Fibroblast of lung (primary cell): ENCODE data around the gene CACNB2. TPM values are rescaled to one million over a fixed set of nuclear protein-coding genes. Genes with fewer than 3 reads are reported as not detected.

Source experiments
- DNase-seq, 2 donors: peaks; one replicate each; pipeline versions ENCODE4 v3.0.0 to v3.0.0-alpha.2; 2010; ENCODE audit warnings: low read depth in 2 of 2
- H2AFZ ChIP-seq: 2 replicates; pipeline ENCODE4 v1.5.1; 2012; ENCODE audit warnings: low read length, control low read depth, inconsistent platforms
- H3K27ac ChIP-seq: 2 replicates; pipeline ENCODE4 v1.5.1; 2011; ENCODE audit warnings: low read length, control low read depth; ENCODE audit not compliant: insufficient read depth
- H3K27me3 ChIP-seq: 2 replicates; pipeline ENCODE4 v1.5.1; 2011; ENCODE audit warnings: mild to moderate bottlenecking, low read length; ENCODE audit not compliant: control insufficient read depth, insufficient read depth
- H3K36me3 ChIP-seq: 2 replicates; pipeline ENCODE4 v1.5.1; 2011; ENCODE audit warnings: low read length; ENCODE audit not compliant: control insufficient read depth, insufficient read depth
- H3K4me1 ChIP-seq: 2 replicates; pipeline ENCODE4 v1.5.1; 2011; ENCODE audit warnings: low read length; ENCODE audit not compliant: control insufficient read depth, insufficient read depth; ENCODE audit errors: extremely low read depth
- H3K4me2 ChIP-seq: 2 replicates; pipeline ENCODE4 v1.5.1; 2011; ENCODE audit warnings: low read length, control low read depth; ENCODE audit not compliant: insufficient read depth; ENCODE audit errors: extremely low read depth
- H3K4me3 ChIP-seq, 4 experiments: fragments of 200-600 bp in 1 of 4; sonication (generic) in 1 of 4; replicated peaks in 1 of 4; 2 replicates each; pipeline ENCODE4 v1.5.1; 2011 to 2016; ENCODE audit warnings: low read length in 4 of 4, low read depth in 3 of 4, mild to moderate bottlenecking in 3 of 4, control low read depth in 2 of 4, inconsistent platforms in 1 of 4, mixed read lengths in 1 of 4; ENCODE audit not compliant: insufficient read depth in 1 of 4; ENCODE audit errors: control extremely low read depth in 1 of 4
- H3K79me2 ChIP-seq: 2 replicates; pipeline ENCODE4 v1.5.1; 2012; ENCODE audit warnings: mild to moderate bottlenecking, low read length, inconsistent platforms; ENCODE audit not compliant: control insufficient read depth, insufficient read depth
- H3K9ac ChIP-seq: 2 replicates; pipeline ENCODE4 v1.5.1; 2011; ENCODE audit warnings: mild to moderate bottlenecking, low read length, control low read depth; ENCODE audit not compliant: insufficient read depth
- H3K9me3 ChIP-seq: 2 replicates; pipeline ENCODE4 v1.5.1; 2012; ENCODE audit warnings: low read depth, low read length; ENCODE audit not compliant: control insufficient read depth, insufficient read depth
- H4K20me1 ChIP-seq: 2 replicates; pipeline ENCODE4 v1.5.1; 2011; ENCODE audit warnings: low read length; ENCODE audit not compliant: control insufficient read depth, insufficient read depth; ENCODE audit errors: extremely low read depth
- EZH2 ChIP-seq: IDR thresholded peaks from 2 replicates; pipeline ENCODE4 v1.5.1; 2012; ENCODE audit warnings: low read length, control low read depth, mild to moderate bottlenecking; ENCODE audit errors: missing control alignments
- polyA plus RNA-seq, 2 donors: library from polyadenylated mRNA; depleted of rRNA in 1 of 2; stranded (reverse) in 1 of 2; unstranded in 1 of 2; fragments of >200 nt; gene quantifications; 2 replicates each; pipeline ENCODE4 v1.2.1, GENCODE V29; 2011 to 2012; ENCODE audit warnings: missing spikeins in 1 of 2
- total RNA-seq: library from RNA; depleted of rRNA; stranded (reverse); fragments of >200 nt; gene quantifications from 2 replicates; pipeline ENCODE4 v1.2.1, GENCODE V29; 2014
- TF ChIP-seq, protein P1 (sequence below), 2 donors: IDR thresholded peaks in 1 of 2; conservative IDR thresholded peaks in 1 of 2; 1 replicate in 1 of 2; 2 replicates in 1 of 2; pipeline ENCODE4 v1.5.1; 2011 to 2012; ENCODE audit warnings: low read length in 2 of 2, control low read depth in 1 of 2, inconsistent platforms in 1 of 2, low read depth in 1 of 2, mild to moderate bottlenecking in 1 of 2

The CACNB2 gene
- total and polyA plus RNA-seq, 2 donors (not counting 1 experiment from before 2014, with no cell fraction given): 0.66 to 0.70 TPM

DNA sequence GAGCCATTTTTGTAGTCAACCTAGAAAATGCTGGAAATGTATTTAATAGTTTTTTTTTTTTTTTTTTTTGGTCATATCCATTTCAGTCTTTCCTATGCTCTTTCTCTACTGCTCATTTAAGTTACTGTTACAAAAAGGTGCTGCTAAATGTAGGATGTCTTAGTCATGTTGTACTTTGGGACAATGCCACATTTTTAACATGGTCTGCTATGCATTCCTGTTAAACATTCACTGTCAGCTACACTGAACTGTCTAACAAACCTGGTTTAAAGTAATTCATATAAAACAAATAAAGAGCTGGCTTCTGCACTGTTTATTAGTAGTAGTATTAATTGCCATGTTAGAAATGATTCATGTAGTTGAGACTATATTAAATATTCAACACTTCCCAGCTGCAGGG lies 402.6 kb downstream of the CACNB2 start:
- H3K79me2 ChIP-seq: no peaks in the 10 kb centered on the region
- DNase-seq: peak; percentile 26 to 76

DNA sequence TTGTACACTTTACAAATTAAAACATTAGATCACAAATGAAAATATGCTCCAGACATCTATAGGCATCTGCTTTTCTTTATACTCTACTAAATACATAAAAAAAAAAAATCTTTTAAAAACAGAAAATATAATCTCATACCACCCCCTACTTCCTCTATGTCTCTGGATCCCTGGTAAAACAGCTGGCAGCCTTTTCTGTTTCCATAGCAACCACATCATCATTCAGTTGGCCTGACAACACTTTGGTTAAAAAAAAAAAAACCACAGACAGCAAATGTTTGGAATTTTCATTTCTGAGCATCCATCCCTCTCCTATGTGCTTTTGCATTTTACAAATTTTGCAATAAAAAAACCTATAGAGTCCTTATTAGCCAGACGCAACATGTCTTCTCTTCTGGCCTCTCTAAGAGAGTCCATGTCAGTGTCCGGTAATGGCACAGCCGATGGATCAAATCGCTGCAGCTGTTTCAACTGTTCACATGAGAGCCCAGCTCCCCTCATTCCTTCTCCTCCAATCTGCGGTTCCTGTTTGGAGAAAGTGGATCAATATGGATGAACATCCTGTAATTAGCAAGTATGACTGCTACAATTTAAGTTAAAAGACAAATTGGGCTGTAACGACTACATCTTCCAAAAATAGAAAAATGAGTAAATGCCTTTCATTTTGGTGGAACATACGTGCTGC lies 405.5 kb downstream of the CACNB2 start:
- Histone ChIP-seq H3K4me2 (no peak overlapping the region), H3K4me3 (no peak overlapping the region), H4K20me1 (no peaks in the 10 kb centered on the region), H3K27ac (no peak overlapping the region), H3K9me3 (no peaks in the 10 kb centered on the region), H3K36me3 (no peaks in the 10 kb centered on the region), H3K79me2 (no peaks in the 10 kb centered on the region), H3K9ac (no peak overlapping the region), H3K27me3 (no peaks in the 10 kb centered on the region), H2AFZ (no peak overlapping the region), H3K4me1 (no peaks in the 10 kb centered on the region)
- TF ChIP-seq, protein P1, sequence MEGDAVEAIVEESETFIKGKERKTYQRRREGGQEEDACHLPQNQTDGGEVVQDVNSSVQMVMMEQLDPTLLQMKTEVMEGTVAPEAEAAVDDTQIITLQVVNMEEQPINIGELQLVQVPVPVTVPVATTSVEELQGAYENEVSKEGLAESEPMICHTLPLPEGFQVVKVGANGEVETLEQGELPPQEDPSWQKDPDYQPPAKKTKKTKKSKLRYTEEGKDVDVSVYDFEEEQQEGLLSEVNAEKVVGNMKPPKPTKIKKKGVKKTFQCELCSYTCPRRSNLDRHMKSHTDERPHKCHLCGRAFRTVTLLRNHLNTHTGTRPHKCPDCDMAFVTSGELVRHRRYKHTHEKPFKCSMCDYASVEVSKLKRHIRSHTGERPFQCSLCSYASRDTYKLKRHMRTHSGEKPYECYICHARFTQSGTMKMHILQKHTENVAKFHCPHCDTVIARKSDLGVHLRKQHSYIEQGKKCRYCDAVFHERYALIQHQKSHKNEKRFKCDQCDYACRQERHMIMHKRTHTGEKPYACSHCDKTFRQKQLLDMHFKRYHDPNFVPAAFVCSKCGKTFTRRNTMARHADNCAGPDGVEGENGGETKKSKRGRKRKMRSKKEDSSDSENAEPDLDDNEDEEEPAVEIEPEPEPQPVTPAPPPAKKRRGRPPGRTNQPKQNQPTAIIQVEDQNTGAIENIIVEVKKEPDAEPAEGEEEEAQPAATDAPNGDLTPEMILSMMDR (conservative IDR thresholded peaks at IDR 0.05 in 1 of 2, IDR thresholded peaks at IDR 0.05 in 1 of 2; ENCODE audit: low read depth in 1 of 2, low read length in 2 of 2): no peak
- no peak for TF ChIP-seq EZH2
- peak; percentile 28 to 53 for DNase-seq

More for the DNA sequence above, 402.6 kb downstream of the CACNB2 start:
- no peaks in the 10 kb centered on the region for H3K4me1 ChIP-seq
- no peak overlapping the region for H3K4me3 ChIP-seq
- no peak overlapping the region for H3K9ac ChIP-seq
- no peaks in the 10 kb centered on the region for H3K36me3 ChIP-seq
- H2AFZ ChIP-seq: no peak overlapping the region
- no peaks in the 10 kb centered on the region for H3K27me3 ChIP-seq
- H3K4me2 ChIP-seq: no peak overlapping the region
- no peaks in the 10 kb centered on the region for H3K9me3 ChIP-seq
- no peak for TF ChIP-seq EZH2
- TF ChIP-seq, protein P1 (conservative IDR thresholded peaks at IDR 0.05 in 1 of 2, IDR thresholded peaks at IDR 0.05 in 1 of 2; ENCODE audit: low read depth in 1 of 2, low read length in 2 of 2): no peak
- H4K20me1 ChIP-seq: no peaks in the 10 kb centered on the region
- H3K27ac ChIP-seq: no peak overlapping the region

DNA sequence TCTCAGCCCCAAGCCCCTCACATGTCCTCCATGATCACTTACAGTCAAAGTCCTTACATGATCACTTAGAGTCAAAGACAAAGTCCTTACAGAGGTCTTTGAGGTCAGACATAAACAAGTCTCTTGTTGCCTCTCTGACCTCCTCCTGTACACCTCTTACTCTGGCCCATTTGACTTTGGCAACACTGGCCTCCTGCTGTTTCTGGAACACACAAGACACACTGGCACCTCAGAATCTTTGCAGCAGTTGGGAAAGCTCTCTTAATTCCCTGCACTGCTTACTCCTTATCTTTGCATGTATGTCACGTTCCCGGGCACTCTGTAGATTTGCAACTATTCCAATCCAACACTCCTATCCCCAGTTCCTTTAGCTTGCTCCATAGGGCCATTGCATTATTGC lies 408.9 kb downstream of the CACNB2 start:
- no peak overlapping the region for H2AFZ ChIP-seq
- H4K20me1 ChIP-seq: no peaks in the 10 kb centered on the region
- H3K4me2 ChIP-seq: no peak overlapping the region
- no peak overlapping the region for H3K4me3 ChIP-seq
- no peaks in the 10 kb centered on the region for H3K79me2 ChIP-seq
- H3K36me3 ChIP-seq: no peaks in the 10 kb centered on the region
- DNase-seq: no peak
- no peak overlapping the region for H3K27ac ChIP-seq
- no peak overlapping the region for H3K9ac ChIP-seq
- H3K27me3 ChIP-seq: no peaks in the 10 kb centered on the region
- no peaks in the 10 kb centered on the region for H3K4me1 ChIP-seq
- TF ChIP-seq EZH2: no peak
- TF ChIP-seq, protein P1 (conservative IDR thresholded peaks at IDR 0.05 in 1 of 2, IDR thresholded peaks at IDR 0.05 in 1 of 2; ENCODE audit: low read depth in 1 of 2, low read length in 2 of 2): no peak
- H3K9me3 ChIP-seq: no peaks in the 10 kb centered on the region
